ENCODE measurements around the gene FOXK1. TPM values are rescaled to one million over a fixed set of nuclear protein-coding genes. Genes with fewer than 3 reads are reported as not detected.
"Not testable (repeated sequence)": the region's sequence is repeated elsewhere in the genome, so short reads cannot be mapped to it uniquely, and the experiment has no call there.

The FOXK1 gene
- total and polyA plus RNA-seq, 7 donors, result 1.8 to 47.1 (median 17.1) TPM

DNA sequence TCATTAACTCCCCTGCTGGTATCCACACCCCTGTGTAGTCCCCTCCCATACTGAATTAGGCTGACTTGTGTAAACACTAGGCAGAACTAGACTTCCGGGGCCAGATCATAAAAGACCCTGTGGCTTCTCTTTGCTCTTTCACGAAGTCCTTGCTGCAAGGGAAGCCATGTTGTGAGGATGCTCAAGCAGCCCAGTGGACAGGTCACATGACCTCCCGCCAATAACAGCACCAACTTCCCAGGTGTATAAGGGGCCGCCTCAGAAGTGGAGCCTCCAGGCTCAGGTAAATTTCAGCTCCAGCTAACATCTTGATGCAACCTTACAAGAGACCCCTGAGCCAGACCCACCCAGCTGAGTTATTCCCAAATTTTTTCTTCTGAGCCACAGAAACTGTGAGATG lies 11.3 kb upstream of the FOXK1 start:
- H3K4me1 ChIP-seq, result peaks cover 0 to 32% (median 30%) of the 10 kb centered on the region in 4 donors
- peak overlapping the region in 2 of 4 donors; percentile 79 to 89 for H3K27ac ChIP-seq
- no peak for DNase-seq
- peaks cover 0 to 5% (median 2%) of the 10 kb centered on the region in 4 donors for H3K9me3 ChIP-seq
- 49 to 66% methylated on average over 4 of the region's 4 CpGs for WGBS, 2 donors
- intact Hi-C loops (cut with DNase I), result no loop called here
- no peaks in the 10 kb centered on the region for H3K36me3 ChIP-seq
- H3K27me3 ChIP-seq, result no peaks in the 10 kb centered on the region
- no peak for TF ChIP-seq EP300 (IDR thresholded peaks at IDR 0.05)
- TF ChIP-seq, protein P1, sequence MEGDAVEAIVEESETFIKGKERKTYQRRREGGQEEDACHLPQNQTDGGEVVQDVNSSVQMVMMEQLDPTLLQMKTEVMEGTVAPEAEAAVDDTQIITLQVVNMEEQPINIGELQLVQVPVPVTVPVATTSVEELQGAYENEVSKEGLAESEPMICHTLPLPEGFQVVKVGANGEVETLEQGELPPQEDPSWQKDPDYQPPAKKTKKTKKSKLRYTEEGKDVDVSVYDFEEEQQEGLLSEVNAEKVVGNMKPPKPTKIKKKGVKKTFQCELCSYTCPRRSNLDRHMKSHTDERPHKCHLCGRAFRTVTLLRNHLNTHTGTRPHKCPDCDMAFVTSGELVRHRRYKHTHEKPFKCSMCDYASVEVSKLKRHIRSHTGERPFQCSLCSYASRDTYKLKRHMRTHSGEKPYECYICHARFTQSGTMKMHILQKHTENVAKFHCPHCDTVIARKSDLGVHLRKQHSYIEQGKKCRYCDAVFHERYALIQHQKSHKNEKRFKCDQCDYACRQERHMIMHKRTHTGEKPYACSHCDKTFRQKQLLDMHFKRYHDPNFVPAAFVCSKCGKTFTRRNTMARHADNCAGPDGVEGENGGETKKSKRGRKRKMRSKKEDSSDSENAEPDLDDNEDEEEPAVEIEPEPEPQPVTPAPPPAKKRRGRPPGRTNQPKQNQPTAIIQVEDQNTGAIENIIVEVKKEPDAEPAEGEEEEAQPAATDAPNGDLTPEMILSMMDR (IDR thresholded peaks at IDR 0.05), result no peak
- no peak for TF ChIP-seq POLR2AphosphoS5 (IDR thresholded peaks at IDR 0.05)
- TF ChIP-seq POLR2A (IDR thresholded peaks at IDR 0.05), result no peak
- H3K4me3 ChIP-seq, result no peak overlapping the region

- DNase-seq, result no peak
- WGBS, 2 donors, result 81 to 92% methylated on average over 8 of the region's 8 CpGs
- intact Hi-C loops (cut with DNase I), result no loop called here
- Histone ChIP-seq H3K9me3 (peaks cover 0 to 5% (median under 1%) of the 10 kb centered on the region in 4 donors), H3K27ac (no peak overlapping the region), H3K4me3 (no peak overlapping the region), H3K4me1 (no peaks in the 10 kb centered on the region), H3K36me3 (no peaks in the 10 kb centered on the region), H3K27me3 (no peaks in the 10 kb centered on the region)
- TF ChIP-seq POLR2A (IDR thresholded peaks at IDR 0.05) (no peak), EP300 (IDR thresholded peaks at IDR 0.05) (no peak), POLR2AphosphoS5 (IDR thresholded peaks at IDR 0.05) (no peak)
- TF ChIP-seq, protein P1 (IDR thresholded peaks at IDR 0.05), result no peak
These were observed 6.2 kb upstream of the FOXK1 start for GRCh38 chr7:4675771-4676367.

DNA sequence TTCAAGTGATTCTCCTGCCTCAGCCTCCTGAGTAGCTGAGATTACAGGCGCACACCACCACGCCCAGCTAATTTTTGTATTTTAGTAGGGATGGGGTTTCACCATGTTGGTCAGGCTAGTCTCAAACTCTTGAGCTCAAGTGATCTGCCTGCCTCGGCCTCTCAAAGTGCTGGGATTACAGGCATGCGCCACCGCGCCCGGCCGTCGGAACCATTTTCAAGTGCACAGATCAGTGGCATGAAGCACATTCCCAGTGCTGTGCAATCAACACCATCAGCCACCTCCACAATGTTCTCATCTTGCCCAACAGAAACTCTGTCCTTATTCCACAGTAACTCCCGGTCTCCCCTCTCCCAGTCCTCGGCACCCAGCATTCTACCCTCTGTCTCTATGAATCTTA lies 4.6 kb upstream of the FOXK1 start:
- H3K4me3 ChIP-seq; H3K36me3 ChIP-seq; intact Hi-C loops (cut with DNase I); H3K4me1 ChIP-seq; H3K9me3 ChIP-seq; H3K27ac ChIP-seq; H3K27me3 ChIP-seq: not testable (repeated sequence)
- 96 to 97% methylated on average over 11 of the region's 11 CpGs for WGBS, 2 donors
- DNase-seq, result peak; percentile 38

DNA sequence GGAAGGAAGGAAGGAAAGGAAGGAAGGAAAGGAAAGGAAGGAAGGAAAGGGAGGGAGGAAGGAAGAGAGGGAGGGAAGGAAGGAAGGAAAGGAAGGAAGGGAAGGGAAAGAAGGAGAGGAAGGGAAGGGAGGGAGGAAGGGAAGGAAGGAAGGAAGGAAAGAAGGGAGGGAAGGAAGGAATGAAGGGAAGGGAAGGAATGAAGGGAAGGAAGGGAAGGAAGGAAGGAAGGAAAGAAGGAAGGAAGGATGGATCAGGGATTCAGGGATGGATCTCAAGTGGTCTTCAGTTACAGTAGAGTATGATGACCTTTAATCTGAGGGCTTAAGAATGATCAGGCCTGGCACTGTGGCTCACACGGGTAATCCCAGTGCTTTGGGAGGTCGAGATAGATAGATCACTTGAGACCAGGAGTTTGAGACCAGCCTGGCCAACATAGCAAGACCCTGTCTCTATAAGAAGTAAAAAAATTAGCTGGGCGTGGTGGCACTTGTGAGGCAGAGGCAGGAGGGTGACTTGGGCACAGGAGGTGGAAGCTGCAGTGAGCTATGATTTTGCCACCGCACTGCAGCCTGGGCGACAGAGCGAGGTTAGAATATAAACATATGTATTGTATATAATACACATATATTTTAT lies 760 bp upstream of the FOXK1 start:
- no peak for TF ChIP-seq EP300 (IDR thresholded peaks at IDR 0.05)
- TF ChIP-seq POLR2A (IDR thresholded peaks at IDR 0.05), result no peak
- TF ChIP-seq, protein P1 (IDR thresholded peaks at IDR 0.05), result no peak
- no peak for TF ChIP-seq POLR2AphosphoS5 (IDR thresholded peaks at IDR 0.05)
- WGBS, 2 donors, result 80% methylated on average over 6 of the region's 6 CpGs
- H3K4me3 ChIP-seq, result peak overlapping the region; percentile 34 to 98 (median 80)
- H3K4me1 ChIP-seq, result peaks cover 0 to 35% (median 23%) of the 10 kb centered on the region in 4 donors
- H3K36me3 ChIP-seq, result no peaks in the 10 kb centered on the region
- intact Hi-C loops (cut with DNase I), result loop anchor here (5.0 kb wide), 2 partner anchors 46 to 61 kb away; no protein-coding TSS in a partner anchor
- H3K27ac ChIP-seq, result peak overlapping the region; percentile 80 to 96 (median 88)
- DNase-seq, result no peak
- H3K9me3 ChIP-seq, result no peaks in the 10 kb centered on the region
- no peaks in the 10 kb centered on the region for H3K27me3 ChIP-seq

DNA sequence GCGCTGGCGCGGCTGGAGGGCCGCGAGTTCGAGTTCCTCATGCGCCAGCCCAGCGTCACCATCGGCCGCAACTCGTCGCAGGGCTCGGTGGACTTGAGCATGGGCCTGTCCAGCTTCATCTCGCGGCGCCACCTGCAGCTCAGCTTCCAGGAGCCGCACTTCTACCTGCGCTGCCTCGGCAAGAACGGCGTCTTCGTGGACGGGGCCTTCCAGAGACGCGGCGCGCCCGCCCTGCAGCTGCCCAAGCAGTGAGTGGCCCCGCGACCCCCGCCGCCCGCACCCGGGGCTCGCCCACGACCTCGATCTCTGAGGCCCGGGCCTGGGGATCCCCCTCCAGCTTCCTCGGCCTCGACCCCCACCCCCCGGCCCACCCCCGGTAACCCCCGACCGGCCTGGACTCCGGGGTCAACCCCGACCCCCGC lies 537 bp downstream of the FOXK1 start:
- peaks cover 0 to 45% (median 34%) of the 10 kb centered on the region in 4 donors for H3K4me1 ChIP-seq
- no peaks in the 10 kb centered on the region for H3K27me3 ChIP-seq
- H3K36me3 ChIP-seq, result no peaks in the 10 kb centered on the region
- WGBS, 2 donors, result 2% methylated on average over 47 of the region's 47 CpGs
- peak; percentile 81 for DNase-seq
- H3K27ac ChIP-seq, result peak overlapping the region; percentile 93 to 96 (median 94)
- TF ChIP-seq POLR2A (IDR thresholded peaks at IDR 0.05) (no peak), POLR2AphosphoS5 (IDR thresholded peaks at IDR 0.05) (peak in 1 of 4 donors; percentile 12)
- peak overlapping the region; percentile 76 to 98 (median 88) for H3K4me3 ChIP-seq
- H3K9me3 ChIP-seq, result no peaks in the 10 kb centered on the region
- intact Hi-C loops (cut with DNase I), result loop anchor here (1.0 to 5.0 kb wide), 4 partner anchors 40 to 72 kb away; no protein-coding TSS in a partner anchor

Data from sigmoid colon (tissue), 7 donors.